ENCODE measurements around the gene NUDT8. TPM values are rescaled to one million over a fixed set of nuclear protein-coding genes. Genes with fewer than 3 reads are reported as not detected.

The NUDT8 gene
- total and polyA plus RNA-seq, 2 of the 8 experiments (the other 6 are each of a cell fraction or from before 2014, with no cell fraction given), result 7.2 to 8.3 TPM

- TF ChIP-seq ATF2 (IDR thresholded peaks at IDR 0.05; ENCODE audit: low read length), result no peak
Observed at GRCh38 chr11:67644042-67644441, 14.3 kb upstream of the NUDT8 start (continued).
